IMR-90 (cell line): ENCODE results near the gene ACSF2. TPM values are rescaled to one million over a fixed set of nuclear protein-coding genes. Genes with fewer than 3 reads are reported as not detected.

Experiments
- ATAC-seq: fragments of 200-7000 bp; cut with Tn5 transposase; 2 replicates; pipeline ENCODE4 v1.9.1; 2020; ENCODE audit warnings: low read depth, mild to moderate bottlenecking, moderate library complexity
- BruUV-seq: library from RNA; stranded (reverse); fragments of 400-500 nt; replicated peaks from 2 replicates; lab custom pipeline; 2021; lab: Mats Ljungman, UMichigan
- CTCF ChIA-PET: fragments of 300-600 bp; formaldehyde crosslinking; extraction: SDS; loops from one replicate; lab custom pipeline; 2021; ENCODE audit warnings: antibody characterized with exemption; lab: Yijun Ruan, JAX
- POLR2A ChIA-PET: fragments of 300-600 bp; sonication (Branson Sonifier 250); formaldehyde crosslinking; loops from one replicate; lab custom pipeline; 2022; ENCODE audit warnings: antibody characterized with exemption; ENCODE audit not compliant: unreplicated experiment; lab: Charles Lee
- DNase-seq: peaks from one replicate; pipeline ENCODE4 v3.0.0; 2013
- H2AFZ ChIP-seq: replicated peaks from 2 replicates; pipeline ENCODE3; 2013; ENCODE audit warnings: low read length, mild to moderate bottlenecking; ENCODE audit not compliant: poor library complexity
- H2AK5ac ChIP-seq: 2 replicates; pipeline ENCODE4 v1.6.1; 2013; ENCODE audit warnings: low read depth, low read length, inconsistent platforms
- H2AK9ac ChIP-seq: replicated peaks from 2 replicates; pipeline ENCODE3; 2013; ENCODE audit warnings: mild to moderate bottlenecking, low read depth, low read length, moderate library complexity; ENCODE audit not compliant: poor library complexity
- H2BK120ac ChIP-seq: 2 replicates; pipeline ENCODE4 v1.6.1; 2013; ENCODE audit warnings: low read depth, low read length, inconsistent platforms
- H2BK15ac ChIP-seq: 3 replicates; pipeline ENCODE4 v1.6.1; 2013; ENCODE audit warnings: low read depth, low read length, inconsistent platforms
- H2BK20ac ChIP-seq: 2 replicates; pipeline ENCODE4 v1.6.1; 2013; ENCODE audit warnings: low read depth, mild to moderate bottlenecking, inconsistent platforms, low read length, moderate library complexity
- H2BK5ac ChIP-seq: 2 replicates; pipeline ENCODE4 v1.6.1; 2013; ENCODE audit warnings: mild to moderate bottlenecking, low read depth, low read length, inconsistent platforms; ENCODE audit not compliant: poor library complexity, severe bottlenecking
- H3K14ac ChIP-seq: replicated peaks from 2 replicates; pipeline ENCODE4 v1.6.1; 2013; ENCODE audit warnings: low read depth, low read length, inconsistent platforms
- H3K18ac ChIP-seq: 2 replicates; pipeline ENCODE4 v1.6.1; 2013; ENCODE audit warnings: low read depth, low read length, control low read depth
- H3K23ac ChIP-seq: 2 replicates; pipeline ENCODE4 v1.6.1; 2013; ENCODE audit warnings: low read depth, low read length, inconsistent platforms
- H3K27ac ChIP-seq: 2 replicates; pipeline ENCODE4 v1.5.1; 2013; ENCODE audit warnings: mild to moderate bottlenecking, control low read depth, low read length; ENCODE audit not compliant: insufficient read depth
- H3K27me3 ChIP-seq: 2 replicates; pipeline ENCODE4 v1.6.1; 2013; ENCODE audit warnings: low read length; ENCODE audit not compliant: control insufficient read depth, insufficient read depth
- H3K36me3 ChIP-seq: 2 replicates; pipeline ENCODE4 v1.6.1; 2013; ENCODE audit warnings: low read length, mixed read lengths; ENCODE audit not compliant: control insufficient read depth, insufficient read depth
- H3K4ac ChIP-seq: 2 replicates; pipeline ENCODE4 v1.6.1; 2013; ENCODE audit warnings: low read depth, low read length, inconsistent platforms
- H3K4me1 ChIP-seq: 2 replicates; pipeline ENCODE4 v1.6.1; 2013; ENCODE audit warnings: low read length, mixed read lengths; ENCODE audit not compliant: control insufficient read depth, insufficient read depth
- H3K4me2 ChIP-seq: 2 replicates; pipeline ENCODE4 v1.6.1; 2013; ENCODE audit warnings: low read depth, mild to moderate bottlenecking, control low read depth, low read length, moderate library complexity
- H3K4me3 ChIP-seq: 2 replicates; pipeline ENCODE4 v1.5.1; 2013; ENCODE audit warnings: low read depth, mild to moderate bottlenecking, control low read depth, low read length, moderate library complexity; ENCODE audit not compliant: insufficient read depth
- H3K56ac ChIP-seq: 2 replicates; pipeline ENCODE4 v1.6.1; 2013; ENCODE audit warnings: low read length, inconsistent platforms; ENCODE audit not compliant: insufficient read depth; ENCODE audit errors: extremely low read depth
- H3K79me1 ChIP-seq, 2 experiments: 2 replicates each; pipeline ENCODE4 v1.6.1; 2013; ENCODE audit warnings: low read length in 2 of 2, inconsistent platforms in 1 of 2, low read depth in 1 of 2
- H3K9ac ChIP-seq: 2 replicates; pipeline ENCODE4 v1.6.1; 2013; ENCODE audit warnings: low read depth, low read length, control low read depth
- H3K9me1 ChIP-seq: 2 replicates; pipeline ENCODE4 v1.6.1; 2013; ENCODE audit warnings: low read length, inconsistent platforms; ENCODE audit not compliant: insufficient read depth
- H3K9me3 ChIP-seq: 2 replicates; pipeline ENCODE4 v1.6.1; 2013; ENCODE audit warnings: low read length; ENCODE audit not compliant: control insufficient read depth, insufficient read depth
- H4K20me1 ChIP-seq: 2 replicates; pipeline ENCODE4 v1.6.1; 2013; ENCODE audit warnings: low read length, inconsistent platforms; ENCODE audit not compliant: insufficient read depth
- H4K5ac ChIP-seq: 2 replicates; pipeline ENCODE4 v1.6.1; 2013; ENCODE audit warnings: mild to moderate bottlenecking, low read depth, low read length, control low read depth
- H4K8ac ChIP-seq, 2 experiments: 2 replicates each; pipeline ENCODE4 v1.6.1; 2013; ENCODE audit warnings: low read depth in 2 of 2, low read length in 2 of 2, control low read depth in 1 of 2, inconsistent platforms in 1 of 2
- H4K91ac ChIP-seq: 2 replicates; pipeline ENCODE4 v1.6.1; 2013; ENCODE audit warnings: low read depth, low read length, inconsistent platforms; ENCODE audit not compliant: insufficient read depth
- WGBS, 2 experiments: methylation state at CpG; one replicate each; pipeline versions ENCODE4 v1.1.5 to v1.1.7; 2013; ENCODE audit warnings: missing lambda C conversion rate in 2 of 2; ENCODE audit not compliant: insufficient read length in 1 of 2; ENCODE audit errors: extremely low coverage in 2 of 2; 5-methylcytosine and 5-hydroxymethylcytosine counted together
- dilution Hi-C: fragments of 300-500 bp; cut with HindIII; formaldehyde crosslinking; loops from one replicate; pipeline ENCODE4 v1.14.3; 2018; ENCODE audit warnings: low sequenced_read_pairs; ENCODE audit not compliant: unreplicated experiment
- in situ Hi-C: fragments of 300-500 bp; cut with MboI; formaldehyde crosslinking; loops from 3 replicates; pipeline ENCODE4 v1.14.3; 2019; ENCODE audit warnings: low sequenced_read_pairs, inconsistent platforms, mixed read lengths
- intact Hi-C: fragments of 100-400 bp; cut with micrococcal nuclease; formaldehyde crosslinking; loops from 2 replicates; pipeline ENCODE4 v1.10.0; 2022
- microRNA-seq, 2 experiments: library from miRNA; stranded (forward) in 1 of 2; unstranded in 1 of 2; fragments of 10-50 nt in 1 of 2; fragments of <30 nt in 1 of 2; gene quantifications in 1 of 2; microRNA quantifications in 1 of 2; one replicate each; pipeline versions ENCODE3 to v1.1.0; 2013 to 2020; ENCODE audit not compliant: insufficient read depth in 1 of 2, insufficient read length in 1 of 2, unreplicated experiment in 1 of 2
- polyA plus RNA-seq, 3 experiments: library from polyadenylated mRNA; depleted of rRNA; stranded (reverse); fragments of >200 nt; gene quantifications; 2 replicates each; pipeline ENCODE4 v1.2.3, GENCODE V29; 2012; ENCODE audit warnings: low replicate concordance in 1 of 3
- small RNA-seq, 5 experiments: library from RNA; depleted of rRNA; stranded (forward); fragments of <200 nt; gene quantifications; one replicate each; pipeline ENCODE3, GENCODE V24; 2012
- total RNA-seq: library from RNA; depleted of rRNA; stranded (reverse); fragments of >200 nt; gene quantifications from 2 replicates; pipeline ENCODE4 v1.2.3, GENCODE V29; 2012; rRNA removed
- TF ChIP-seq, protein P1 (sequence below): fragments of 150-350 bp; IDR thresholded peaks from 2 replicates; pipeline ENCODE4 v1.6.1; 2017; ENCODE audit warnings: mild to moderate bottlenecking, antibody characterized with exemption, low read length, low read depth

Gene ACSF2
- total and polyA plus RNA-seq, 2 of the 4 experiments (the other 2 are of a cell fraction): 18.5 to 27.2 TPM

- H3K18ac ChIP-seq: no peak overlapping the region
- POLR2A ChIA-PET: no interaction called here
- H4K5ac ChIP-seq: no peak overlapping the region
- ATAC-seq: no peak
- H3K4me2 ChIP-seq: no peak overlapping the region
- H2BK5ac ChIP-seq: no peak overlapping the region
- H3K79me1 ChIP-seq: no peaks in the 10 kb centered on the region
- H3K9me3 ChIP-seq: no peaks in the 10 kb centered on the region
- H3K14ac ChIP-seq: no peak overlapping the region
- peaks cover 26% of the 10 kb centered on the region for H3K27me3 ChIP-seq
- H4K8ac ChIP-seq: no peak overlapping the region
- TF ChIP-seq, protein P1, sequence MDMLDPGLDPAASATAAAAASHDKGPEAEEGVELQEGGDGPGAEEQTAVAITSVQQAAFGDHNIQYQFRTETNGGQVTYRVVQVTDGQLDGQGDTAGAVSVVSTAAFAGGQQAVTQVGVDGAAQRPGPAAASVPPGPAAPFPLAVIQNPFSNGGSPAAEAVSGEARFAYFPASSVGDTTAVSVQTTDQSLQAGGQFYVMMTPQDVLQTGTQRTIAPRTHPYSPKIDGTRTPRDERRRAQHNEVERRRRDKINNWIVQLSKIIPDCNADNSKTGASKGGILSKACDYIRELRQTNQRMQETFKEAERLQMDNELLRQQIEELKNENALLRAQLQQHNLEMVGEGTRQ: no peak
- H3K4me1 ChIP-seq: no peaks in the 10 kb centered on the region
- DNase-seq: no peak
- H2AK5ac ChIP-seq: no peak overlapping the region
- H3K36me3 ChIP-seq: no peaks in the 10 kb centered on the region
- no peak overlapping the region for H3K4ac ChIP-seq
- no peak overlapping the region for H3K4me3 ChIP-seq
- H4K91ac ChIP-seq: no peak overlapping the region
- no peak overlapping the region for H3K56ac ChIP-seq
- CTCF ChIA-PET: no interaction called here
- no peak overlapping the region for H3K9ac ChIP-seq
- in situ Hi-C loops (no loop called here), intact Hi-C loops (no loop called here), dilution Hi-C loops (no loop called here)
- H2AFZ ChIP-seq: no peak overlapping the region
- no peak overlapping the region for H3K23ac ChIP-seq
- no peaks in the 10 kb centered on the region for H3K9me1 ChIP-seq
- H2BK20ac ChIP-seq: no peak overlapping the region
- WGBS, 2 experiments: no CpG with 5 or more reads among the region's 2 CpGs
- no peak overlapping the region for H2BK15ac ChIP-seq
- H2AK9ac ChIP-seq: no peak overlapping the region
- H3K27ac ChIP-seq: no peak overlapping the region
- H2BK120ac ChIP-seq: no peak overlapping the region
- no TSS peak for BruUV-seq
- no peaks in the 10 kb centered on the region for H4K20me1 ChIP-seq
Measured at GRCh38 chr17:50523208-50523607, 97.2 kb downstream of the ACSF2 start.

Small RNA genes lying within 50 kb of the gene (microRNA-seq; reads per million reads assigned to microRNA genes)
- gene RF00019 (ENCODE audit: insufficient read depth, insufficient read length): not detected

Small RNA genes lying within 50 kb of the gene (small RNA-seq; reads per million reads assigned to genes)
- gene RF00019: 0 reads per million in 5 experiments

Other genes starting within 250 kb of the ACSF2 start
- 1,825 and 2,180 TPM in 2 replicates for gene COL1A1, start 224.6 kb upstream of the ACSF2 start, total RNA-seq
- 4,117 and 4,350 TPM in 2 replicates for gene COL1A1, start 224.6 kb upstream of the ACSF2 start, polyA plus RNA-seq (2012; rRNA removed)
- 0.18 and 0.28 TPM in 2 replicates for gene TMEM92, start 151.8 kb upstream of the ACSF2 start, total RNA-seq
- 0.86 and 1.7 TPM in 2 replicates for gene TMEM92, start 151.8 kb upstream of the ACSF2 start, polyA plus RNA-seq (2012; rRNA removed)
- gene XYLT2, start 80.1 kb upstream of the ACSF2 start, total RNA-seq: 31.9 and 35.0 TPM in 2 replicates
- 27.7 and 35.7 TPM in 2 replicates for gene XYLT2, start 80.1 kb upstream of the ACSF2 start, polyA plus RNA-seq (2012; rRNA removed)
- gene MRPL27, start 53.0 kb upstream of the ACSF2 start, total RNA-seq: 152 and 202 TPM in 2 replicates
- 156 and 176 TPM in 2 replicates for gene MRPL27, start 53.0 kb upstream of the ACSF2 start, polyA plus RNA-seq (2012; rRNA removed)
- 8.9 and 9.1 TPM in 2 replicates for gene EME1, start 53.0 kb upstream of the ACSF2 start, total RNA-seq
- gene EME1, start 53.0 kb upstream of the ACSF2 start, polyA plus RNA-seq (2012; rRNA removed): 9.4 and 10.1 TPM in 2 replicates
- 233 and 241 TPM in 2 replicates for gene LRRC59, start 28.7 kb upstream of the ACSF2 start, total RNA-seq
- 134 and 139 TPM in 2 replicates for gene LRRC59, start 28.7 kb upstream of the ACSF2 start, polyA plus RNA-seq (2012; rRNA removed)
- gene CHAD, start 42.7 kb downstream of the ACSF2 start, total RNA-seq: not detected in 2 replicates
- 0.03 TPM in 1 of 2 replicates, not detected in the other for gene CHAD, start 42.7 kb downstream of the ACSF2 start, polyA plus RNA-seq (2012; rRNA removed)
- gene RSAD1, start 52.6 kb downstream of the ACSF2 start, total RNA-seq: 10.0 and 10.8 TPM in 2 replicates
- gene RSAD1, start 52.6 kb downstream of the ACSF2 start, polyA plus RNA-seq (2012; rRNA removed): 16.6 and 19.2 TPM in 2 replicates
- gene MYCBPAP, start 82.2 kb downstream of the ACSF2 start, total RNA-seq: under 0.01 and 0.18 TPM in 2 replicates
- 0.17 and 0.30 TPM in 2 replicates for gene MYCBPAP, start 82.2 kb downstream of the ACSF2 start, polyA plus RNA-seq (2012; rRNA removed)
- gene EPN3, start 106.5 kb downstream of the ACSF2 start, total RNA-seq: not detected in 2 replicates
- gene EPN3, start 106.5 kb downstream of the ACSF2 start, polyA plus RNA-seq (2012; rRNA removed): 0.09 TPM in 1 of 2 replicates, not detected in the other
- 15.6 and 17.0 TPM in 2 replicates for gene SPATA20, start 121.0 kb downstream of the ACSF2 start, total RNA-seq
- gene SPATA20, start 121.0 kb downstream of the ACSF2 start, polyA plus RNA-seq (2012; rRNA removed): 31.9 and 35.0 TPM in 2 replicates
- gene CACNA1G, start 134.5 kb downstream of the ACSF2 start, total RNA-seq: under 0.01 TPM in 1 of 2 replicates, not detected in the other
- 0.03 TPM in 2 replicates for gene CACNA1G, start 134.5 kb downstream of the ACSF2 start, polyA plus RNA-seq (2012; rRNA removed)
- gene ABCC3, start 208.7 kb downstream of the ACSF2 start, total RNA-seq: 2.2 and 3.2 TPM in 2 replicates
- gene ABCC3, start 208.7 kb downstream of the ACSF2 start, polyA plus RNA-seq (2012; rRNA removed): 6.0 and 6.6 TPM in 2 replicates